Endothelial cell of hepatic sinusoid (primary cell): Measurements from ENCODE around the gene KIRREL3.
"Not testable (repeated sequence)": the region's sequence is repeated elsewhere in the genome, so short reads cannot be mapped to it uniquely, and the experiment has no call there.

Source experiments
- in situ Hi-C: cut with HindIII; loops from 2 replicates; pipeline ENCODE4 v1.10.0; 2017; ENCODE audit warnings: low sequenced_read_pairs

Gene KIRREL3

DNA sequence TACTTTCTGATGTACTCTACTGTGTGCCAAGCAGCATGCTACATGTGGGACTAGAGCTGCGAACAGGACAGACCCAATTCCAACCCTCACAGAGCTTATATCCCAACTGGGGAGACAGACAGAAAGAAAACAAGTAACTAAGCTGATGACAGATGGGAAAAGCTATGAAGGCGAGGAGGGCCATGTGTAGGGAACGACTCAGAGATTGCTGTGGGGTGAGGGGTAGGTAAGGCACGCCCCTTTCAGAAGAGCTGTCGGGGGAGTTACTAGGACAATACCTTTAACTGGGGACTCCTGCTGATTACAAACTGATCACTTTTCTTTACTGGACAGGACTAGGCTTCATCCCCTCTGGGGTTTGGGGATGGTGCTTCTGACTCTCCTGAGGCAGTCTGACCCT is 596.2 kb downstream of the KIRREL3 start:
- in situ Hi-C loops: no loop called here

DNA sequence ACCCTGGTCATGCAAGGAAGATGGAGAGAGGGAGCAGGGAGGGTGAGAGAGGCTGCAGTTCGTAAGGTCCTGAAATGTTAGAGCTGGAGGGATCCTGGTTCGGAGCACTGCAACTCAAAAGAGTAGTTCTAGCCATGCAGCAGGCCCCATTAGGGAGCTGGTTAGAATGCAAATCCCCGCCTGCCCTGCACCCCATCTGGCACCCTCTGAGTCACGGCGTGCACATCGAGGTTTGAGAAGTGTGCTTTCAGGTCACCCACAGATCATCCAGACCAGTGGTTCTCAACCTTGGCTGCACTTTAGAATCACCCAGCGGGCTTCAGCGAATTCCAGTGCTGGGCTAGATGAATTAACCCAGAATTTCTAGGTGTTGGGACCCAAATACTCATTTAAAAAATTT is 596.9 kb downstream of the KIRREL3 start:
- in situ Hi-C loops: no loop called here

DNA sequence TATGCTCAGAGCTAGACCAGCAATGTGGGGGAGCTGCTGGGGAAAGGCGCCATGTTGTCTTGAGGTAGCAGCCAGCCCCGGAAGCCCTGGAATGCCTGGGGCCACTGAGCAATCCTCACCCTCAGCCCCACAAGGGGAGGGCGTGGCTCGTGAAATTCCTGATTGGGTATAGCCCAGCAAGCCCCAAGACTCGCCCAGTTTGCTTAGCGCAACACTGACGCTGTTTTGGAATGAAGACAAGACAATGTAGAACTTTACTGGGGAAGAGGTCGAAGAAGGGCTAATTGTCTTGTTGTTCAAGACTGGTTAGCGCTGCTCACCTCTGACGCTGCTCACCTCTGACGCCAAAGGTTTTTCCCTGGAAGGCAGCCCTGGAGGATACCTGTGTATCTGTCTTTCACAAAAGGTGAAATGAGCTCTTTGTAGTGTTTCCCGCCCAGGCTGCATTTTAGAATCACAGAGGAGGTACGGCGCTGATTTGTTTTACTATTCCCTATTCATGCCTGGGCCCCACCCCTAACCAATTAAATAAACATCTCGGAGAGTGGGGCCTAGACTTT is 597.5 kb downstream of the KIRREL3 start:
- in situ Hi-C loops: no loop called here

DNA sequence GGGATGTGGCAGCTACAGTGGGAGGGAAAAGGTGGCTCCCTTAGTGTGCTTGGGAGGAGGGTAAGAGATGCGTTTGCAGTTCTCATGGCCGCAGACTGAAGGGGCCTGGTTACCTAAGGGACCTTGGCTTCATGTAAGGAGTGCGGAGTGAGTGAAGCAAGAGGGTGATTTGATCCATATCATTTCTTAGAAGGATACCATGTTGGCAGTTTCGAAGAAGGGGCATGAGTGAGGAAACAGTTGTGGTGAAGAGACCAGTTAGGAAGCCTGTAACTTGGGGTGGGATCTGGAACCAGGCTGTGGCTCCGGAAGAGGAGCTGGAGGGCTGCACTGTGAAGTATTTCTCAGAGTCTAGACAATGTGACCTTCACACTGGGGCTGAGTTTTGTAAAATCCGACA is 600.1 kb downstream of the KIRREL3 start:
- in situ Hi-C loops: no loop called here

DNA sequence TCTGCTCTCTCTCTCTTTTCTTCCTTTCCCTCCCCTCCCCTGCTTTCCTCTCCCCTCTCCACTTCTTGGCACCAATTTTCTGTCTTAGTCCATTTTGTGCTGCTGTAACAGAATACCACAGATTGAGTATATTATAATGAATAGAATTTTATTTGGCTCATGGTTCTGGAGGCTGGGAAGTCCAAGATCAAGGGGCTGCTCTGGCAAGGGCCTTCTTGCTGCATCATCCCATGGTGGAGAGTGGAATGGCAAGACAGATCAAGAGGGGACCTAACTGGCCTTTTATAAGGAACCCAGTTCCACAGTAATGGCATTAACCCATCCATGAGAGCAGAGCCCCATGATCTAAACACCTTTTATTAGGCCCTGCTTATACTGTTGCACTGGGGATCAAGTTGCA is 600.6 kb downstream of the KIRREL3 start:
- in situ Hi-C loops: no loop called here

DNA sequence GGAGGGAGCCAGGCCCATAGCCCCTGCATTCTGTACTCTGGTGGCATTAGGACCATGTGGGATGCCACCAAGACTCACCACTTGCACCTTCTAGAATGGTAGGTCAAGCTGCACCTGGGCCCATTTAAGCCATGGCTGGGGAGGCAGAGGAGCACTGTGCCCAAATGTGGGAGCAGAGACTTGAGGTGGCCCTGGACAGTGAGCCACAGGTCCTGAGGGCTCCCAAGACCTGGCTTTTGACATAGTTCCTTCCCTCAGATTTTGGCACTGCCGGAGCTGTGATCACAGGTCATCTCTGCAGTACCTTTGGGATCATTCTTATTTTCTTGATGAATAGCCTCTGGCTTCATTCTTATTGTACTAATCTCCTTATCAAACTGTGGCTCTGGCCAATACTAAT is 601.8 kb downstream of the KIRREL3 start:
- in situ Hi-C loops: no loop called here

DNA sequence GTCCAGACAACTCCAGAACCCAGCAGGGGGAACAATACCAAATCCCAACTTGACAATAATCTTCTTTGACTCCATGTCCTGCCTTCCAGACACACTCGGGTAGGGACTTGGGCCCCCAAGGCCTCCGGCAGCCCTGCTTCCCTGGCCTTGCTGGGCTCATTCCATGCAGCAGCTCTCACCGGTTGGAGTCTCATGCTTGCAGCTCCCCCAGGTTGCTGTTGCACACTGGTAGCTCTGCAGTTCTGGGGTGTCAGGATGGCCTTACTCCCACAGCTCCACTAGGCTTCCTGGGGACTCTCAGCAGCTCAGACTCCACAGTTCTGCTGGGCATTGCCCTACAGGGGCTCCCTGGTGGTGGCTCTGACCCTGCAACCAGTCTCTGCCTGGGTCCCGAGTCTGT is 602.3 kb downstream of the KIRREL3 start:
- in situ Hi-C loops: no loop called here

DNA sequence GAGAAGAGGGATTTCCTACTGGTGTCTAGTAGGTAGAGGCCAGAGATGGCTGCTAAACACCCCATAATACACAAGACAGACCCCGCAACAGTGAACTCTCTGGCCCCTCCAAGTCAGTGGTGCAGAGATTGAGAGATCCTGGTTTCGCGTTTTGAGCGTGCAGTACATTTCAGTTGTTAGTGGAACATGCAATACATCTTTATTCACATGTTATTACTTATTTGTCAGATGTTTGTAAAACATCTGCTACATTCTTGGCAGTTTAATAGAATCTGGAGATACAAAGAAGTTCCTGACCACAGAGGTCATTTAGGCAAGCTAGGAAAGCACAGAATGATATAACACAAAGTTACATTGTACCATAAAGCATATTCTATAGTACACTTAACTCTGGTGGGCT is 603.6 kb downstream of the KIRREL3 start:
- in situ Hi-C loops: no loop called here

DNA sequence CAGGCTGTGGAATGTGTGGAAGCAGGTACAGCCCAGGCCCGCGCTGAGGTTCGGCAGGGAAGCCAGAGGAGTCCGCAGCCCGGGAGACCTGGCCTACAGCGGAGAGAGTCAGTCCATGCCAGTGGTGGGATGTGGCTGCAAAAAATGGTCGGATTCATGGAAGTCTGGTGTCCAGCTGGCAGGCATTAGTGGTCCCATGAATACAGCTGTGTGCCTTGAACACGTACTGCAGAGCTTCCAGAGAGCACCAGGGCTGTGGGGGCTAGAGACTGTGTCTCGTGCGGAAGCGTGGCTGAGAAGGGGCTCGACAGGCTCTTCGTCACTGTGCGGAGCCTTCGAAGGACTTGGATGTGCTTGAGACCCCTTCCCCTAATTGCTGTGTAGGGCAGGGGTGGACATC is 604.3 kb downstream of the KIRREL3 start:
- in situ Hi-C loops: not testable (repeated sequence)

DNA sequence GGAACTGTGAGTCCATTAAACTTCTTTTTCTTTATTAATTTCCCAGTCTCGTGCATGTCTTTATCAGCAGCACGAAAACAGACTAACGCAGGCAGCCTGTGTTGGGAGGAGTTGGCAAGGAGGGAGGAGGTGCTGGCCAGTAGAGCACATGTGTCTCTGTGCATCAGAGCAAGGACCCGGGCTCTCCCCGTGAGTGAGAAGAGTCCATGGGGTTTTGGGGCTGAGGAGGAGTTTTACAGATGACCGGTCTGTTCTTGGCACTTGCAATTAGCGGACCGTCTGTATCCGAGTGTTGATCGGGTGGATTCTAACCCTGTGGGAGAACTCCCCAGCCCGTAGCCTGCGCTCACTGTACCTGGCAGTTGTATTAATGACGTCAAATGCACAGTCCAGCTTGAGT is 604.8 kb downstream of the KIRREL3 start:
- in situ Hi-C loops: not testable (repeated sequence)

DNA sequence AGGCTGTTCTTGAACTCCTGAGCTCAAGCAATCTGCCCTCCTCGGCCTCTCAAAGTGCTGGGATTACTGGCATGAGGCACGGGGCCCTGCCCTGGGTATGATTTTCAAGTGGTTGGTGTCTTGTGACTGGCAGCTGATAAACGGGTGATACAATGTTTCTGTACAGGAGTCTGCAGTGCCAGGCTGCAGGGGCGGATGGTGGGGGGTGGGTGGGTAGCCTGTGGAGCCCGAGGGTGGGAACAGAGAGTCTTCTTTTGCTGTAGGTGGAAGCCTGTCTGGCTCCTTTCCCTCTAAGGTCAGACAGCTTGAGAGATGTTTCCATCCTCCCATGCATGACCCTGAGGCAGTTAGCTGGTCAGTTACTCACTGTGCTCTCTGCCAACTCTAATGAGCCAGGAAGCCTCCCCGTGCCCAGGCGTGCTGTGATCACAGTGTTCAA is 605.9 kb downstream of the KIRREL3 start:
- in situ Hi-C loops: loop anchor here (5.0 kb wide), 2 partner anchors 42 to 73 kb away; no protein-coding TSS in a partner anchor

DNA sequence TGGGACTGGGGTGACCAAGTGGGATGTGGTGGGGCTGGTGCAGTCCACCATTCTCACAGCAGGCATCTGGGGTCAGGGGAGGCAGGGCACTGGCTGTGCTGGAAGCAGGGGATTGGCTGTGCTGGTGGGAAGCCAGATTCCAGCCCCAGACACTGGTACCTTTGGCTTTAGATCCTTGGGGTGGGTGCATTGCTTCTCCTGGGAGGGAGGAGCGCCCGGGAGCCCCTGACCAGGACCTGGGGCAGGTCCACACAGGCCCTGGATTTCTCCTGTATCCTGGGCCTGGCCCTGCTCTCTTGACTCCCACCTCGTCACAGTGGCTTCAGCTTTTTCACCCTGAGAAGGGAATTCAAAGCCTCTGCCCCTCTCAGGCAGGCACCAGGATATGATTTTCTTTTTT is 606.5 kb downstream of the KIRREL3 start:
- in situ Hi-C loops: loop anchor here (5.0 kb wide), 2 partner anchors 42 to 73 kb away; no protein-coding TSS in a partner anchor

DNA sequence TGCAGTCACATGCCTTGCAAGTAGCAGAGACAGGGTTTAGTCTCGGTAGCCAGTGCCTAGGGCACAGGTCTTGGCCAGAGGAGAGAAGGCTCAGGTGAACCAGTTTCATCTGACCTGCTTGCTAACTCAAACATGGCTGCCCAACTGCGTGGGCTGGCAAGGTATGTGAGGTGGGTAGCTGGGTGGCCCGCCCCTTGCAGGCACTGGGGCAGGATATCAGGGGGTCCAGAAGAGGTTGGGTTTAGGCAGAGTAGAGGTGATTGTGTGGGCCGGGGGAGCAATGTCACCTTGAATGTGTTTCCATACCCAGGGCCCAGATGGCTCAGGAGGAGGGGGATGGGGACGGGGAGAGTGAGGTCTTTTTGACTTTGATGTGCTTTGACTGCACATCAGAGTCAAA is 607.4 kb downstream of the KIRREL3 start:
- in situ Hi-C loops: loop anchor here (5.0 kb wide), 2 partner anchors 41 to 74 kb away; no protein-coding TSS in a partner anchor

DNA sequence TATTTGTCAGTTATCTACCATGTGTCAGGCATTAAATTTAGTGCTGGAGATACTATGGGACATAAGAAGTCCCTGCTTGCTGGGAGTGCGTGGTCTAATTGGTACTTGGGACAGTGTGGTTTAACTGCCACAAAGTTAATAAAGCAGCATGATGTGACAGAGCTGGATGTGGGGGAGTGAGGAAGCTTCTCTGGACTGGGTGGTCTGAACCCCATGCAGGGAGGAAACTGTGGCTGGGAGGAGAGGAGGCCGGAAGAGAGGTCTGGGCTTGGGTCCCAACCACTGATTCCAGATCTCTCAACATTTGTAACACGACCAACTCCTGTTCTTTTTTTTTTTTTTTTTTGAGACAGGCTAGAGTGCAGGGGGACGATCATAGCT is 607.9 kb downstream of the KIRREL3 start:
- in situ Hi-C loops: loop anchor here (5.0 kb wide), 2 partner anchors 40 to 75 kb away; no protein-coding TSS in a partner anchor

DNA sequence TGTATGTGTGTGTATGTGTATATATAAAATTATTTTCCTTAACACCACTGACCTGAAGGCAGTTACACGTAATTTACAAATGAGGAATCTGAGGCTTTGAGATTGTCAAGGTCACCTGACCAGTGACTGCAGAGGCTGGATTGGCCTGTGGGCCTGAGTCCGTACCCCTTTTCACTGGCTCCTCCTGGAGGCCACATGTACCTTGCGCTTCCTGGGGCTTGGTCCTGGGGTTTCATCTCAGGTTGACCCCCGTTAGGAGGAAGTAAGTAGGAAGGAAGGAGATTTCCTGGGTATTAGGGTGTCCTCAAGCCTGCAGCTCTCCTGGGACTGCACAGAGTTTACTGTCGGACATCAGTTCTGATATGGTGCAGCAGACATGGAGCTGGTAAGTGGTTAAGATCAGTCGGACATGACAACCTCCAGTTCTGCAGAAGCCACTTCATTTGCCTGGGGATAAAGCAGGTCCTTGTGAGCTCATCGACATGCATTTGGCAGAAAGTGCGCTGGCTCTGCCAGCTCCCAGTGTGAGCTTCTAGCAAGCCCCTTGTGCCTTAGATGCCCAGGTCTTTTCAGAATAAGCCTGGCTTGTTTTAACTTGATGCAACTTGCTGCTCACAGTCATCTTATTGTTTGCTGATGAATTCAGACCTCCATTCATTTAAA is 608.5 kb downstream of the KIRREL3 start:
- in situ Hi-C loops: loop anchor here (5.0 kb wide), 2 partner anchors 40 to 75 kb away; no protein-coding TSS in a partner anchor

DNA sequence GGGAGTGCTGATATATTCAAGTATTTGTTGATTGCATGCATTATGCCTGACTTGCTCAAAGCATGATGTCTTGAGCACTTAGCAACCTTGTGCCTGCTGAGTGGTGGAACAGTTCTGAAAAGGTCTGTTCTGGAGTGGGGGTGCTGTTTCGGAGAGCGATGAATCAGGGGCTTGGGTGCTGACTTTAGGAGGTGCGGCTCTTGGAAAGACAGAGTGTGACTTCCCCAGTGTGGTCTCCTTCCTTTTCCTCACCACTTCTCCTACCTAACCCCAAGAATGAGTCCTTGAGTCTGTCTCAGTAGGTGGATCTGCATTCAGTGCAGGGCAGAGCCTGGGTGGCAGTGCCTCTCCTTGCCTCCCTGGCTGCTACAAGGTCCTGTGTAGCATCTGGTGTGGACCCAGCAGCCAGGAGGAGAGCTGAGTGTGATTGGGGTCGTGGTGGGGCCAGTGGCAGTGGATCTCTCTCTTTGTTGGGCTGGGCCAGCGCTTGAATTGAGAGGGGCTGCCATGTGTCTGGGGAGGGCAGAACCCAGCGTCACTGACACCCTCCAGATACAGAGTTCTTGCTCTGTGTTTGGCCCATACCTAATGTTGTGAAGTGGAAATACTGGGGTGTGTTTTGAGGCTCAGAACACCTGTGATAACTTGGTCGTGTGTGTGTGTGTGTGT is 609.1 kb downstream of the KIRREL3 start:
- in situ Hi-C loops: loop anchor here (5.0 kb wide), 2 partner anchors 39 to 76 kb away; no protein-coding TSS in a partner anchor

DNA sequence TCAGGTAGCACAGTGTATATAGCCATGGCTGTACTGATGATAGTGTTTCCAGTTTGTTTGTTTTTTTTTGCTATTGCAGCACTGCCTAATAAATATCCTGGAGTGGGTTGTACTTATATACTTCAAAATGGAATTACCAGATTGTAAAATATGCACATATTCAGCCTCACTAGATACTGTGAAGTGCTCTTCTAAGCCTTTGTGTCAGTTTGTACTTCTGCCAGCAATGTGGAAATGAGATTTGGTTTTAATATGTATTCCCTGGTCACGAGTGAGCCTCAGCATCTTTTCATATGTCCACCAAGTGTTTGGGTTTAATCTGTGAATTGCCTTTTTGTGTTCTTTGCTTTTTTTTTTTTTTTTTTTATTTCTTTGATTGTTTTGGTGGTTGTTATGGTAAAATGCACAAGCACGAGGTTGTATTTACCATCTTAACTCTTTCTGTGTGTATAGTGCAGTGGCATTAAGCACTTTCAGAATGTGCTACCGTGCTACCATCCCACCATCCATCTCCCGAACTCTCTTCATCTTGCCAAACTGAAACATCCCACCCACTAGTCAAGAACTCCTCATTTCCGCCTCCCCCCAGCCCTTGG is 610.2 kb downstream of the KIRREL3 start:
- in situ Hi-C loops: loop anchor here (5.0 kb wide), 2 partner anchors 38 to 77 kb away; no protein-coding TSS in a partner anchor

DNA sequence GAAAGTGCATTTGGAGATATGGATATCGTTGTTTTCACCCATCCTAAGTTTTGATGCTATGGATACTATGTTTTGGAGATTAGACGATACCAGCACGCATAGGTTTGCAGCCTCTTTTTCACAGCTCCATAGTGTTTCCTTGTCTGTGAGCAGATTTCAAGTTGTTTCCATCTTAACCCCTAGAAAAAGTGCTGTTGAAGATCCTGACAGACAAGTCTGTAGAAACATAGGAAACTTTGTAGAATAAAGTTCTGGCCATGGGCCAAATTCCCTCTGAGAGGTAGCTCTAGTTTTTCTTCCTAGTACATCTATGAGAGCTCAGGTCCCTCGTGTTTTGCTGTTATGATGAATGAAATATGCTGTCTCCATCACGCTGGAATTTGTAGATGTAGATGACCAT is 612.7 kb downstream of the KIRREL3 start:
- in situ Hi-C loops: no loop called here

DNA sequence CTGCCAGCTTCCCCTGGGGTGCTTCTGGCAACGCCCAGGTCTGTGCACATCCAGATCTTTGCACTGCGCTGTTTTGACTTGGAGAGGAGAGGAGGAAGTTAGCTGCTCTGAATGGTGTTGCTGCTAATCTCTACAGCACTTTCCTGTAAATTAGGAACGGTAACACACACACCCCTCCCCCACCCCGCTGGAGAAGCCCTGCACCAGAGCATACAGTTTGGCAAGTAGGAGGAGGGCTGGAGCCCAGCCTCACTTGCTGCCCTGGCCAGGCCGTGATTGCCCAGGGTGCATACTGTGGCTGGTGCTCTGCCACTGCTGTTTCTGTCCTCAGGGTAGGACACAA is 613.9 kb downstream of the KIRREL3 start:
- in situ Hi-C loops: not testable (repeated sequence)

DNA sequence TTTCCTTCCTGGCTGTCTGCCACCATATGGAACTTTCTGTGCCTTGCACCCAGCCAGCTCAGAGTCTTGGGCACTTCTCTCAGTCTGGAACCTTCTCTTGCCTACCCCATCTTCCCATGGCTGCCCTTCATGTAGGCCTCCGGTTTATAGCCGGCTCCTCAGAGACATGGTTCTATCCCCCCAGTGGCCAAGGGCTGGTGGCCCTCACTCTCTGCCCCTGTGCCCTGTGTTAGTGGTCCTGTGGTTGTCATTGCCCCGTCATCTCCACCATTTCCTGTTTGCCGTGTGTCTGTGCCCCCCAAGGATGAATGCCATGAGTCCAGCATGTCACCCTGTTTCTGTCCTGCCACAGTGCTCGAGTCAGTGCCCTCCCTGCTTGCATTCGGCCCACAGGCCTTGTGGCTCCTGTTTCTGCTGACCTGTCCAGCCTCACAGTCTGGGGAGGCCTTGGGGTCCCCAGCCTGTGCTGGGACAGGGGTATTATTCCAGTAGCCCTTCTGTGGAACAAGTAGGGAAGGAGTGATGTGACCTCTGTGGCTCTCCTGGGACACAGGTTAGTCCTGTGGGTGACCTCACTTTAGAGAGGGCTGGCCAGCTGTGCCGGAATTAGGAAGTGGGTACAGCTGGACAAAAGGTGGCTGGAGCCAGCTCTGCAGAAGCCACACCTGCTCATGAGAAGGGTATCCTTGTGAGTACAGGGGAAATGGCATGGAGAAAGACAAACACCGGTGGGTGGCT is 614.4 kb downstream of the KIRREL3 start:
- in situ Hi-C loops: no loop called here
